GM12872 (cell line): ENCODE results near the gene LAMP5.

ENCODE experiments used
- CTCF ChIP-seq: IDR thresholded peaks from 3 replicates; pipeline ENCODE4 v1.5.1; 2011; ENCODE audit warnings: low read depth, mild to moderate bottlenecking, low read length, moderate library complexity; ENCODE audit not compliant: insufficient read depth

Gene LAMP5

GRCh38 chr20:9534025-9534424 lies 19.6 kb downstream of the LAMP5 start:
- TF ChIP-seq CTCF, result no peak

- no peak for TF ChIP-seq CTCF
Observed at GRCh38 chr20:9535449-9535848, 21.1 kb downstream of the LAMP5 start.

GRCh38 chr20:9543214-9543613 lies 28.8 kb downstream of the LAMP5 start:
- TF ChIP-seq CTCF, result no peak

- TF ChIP-seq CTCF, result no peak
Observed at GRCh38 chr20:9550283-9550682, 35.9 kb downstream of the LAMP5 start.

- no peak for TF ChIP-seq CTCF
Observed at GRCh38 chr20:9550871-9551270, 36.5 kb downstream of the LAMP5 start.

GRCh38 chr20:9551808-9552550 lies 37.6 kb downstream of the LAMP5 start:
- no peak for TF ChIP-seq CTCF

- TF ChIP-seq CTCF, result no peak
Observed at GRCh38 chr20:9555781-9556180, 41.4 kb downstream of the LAMP5 start.
